ENCODE data around the gene PCNX2. TPM values are rescaled to one million over a fixed set of nuclear protein-coding genes. Genes with fewer than 3 reads are reported as not detected.

The PCNX2 gene
- total RNA-seq, 1 experiment from 2014 or later = 15.3 TPM

GRCh38 chr1:232988572-232989040 lies 306.9 kb downstream of the PCNX2 start (continued):
- TF ChIP-seq SP1 (IDR thresholded peaks at IDR 0.05; ENCODE audit: low read depth) = no peak

- H3K9me3 ChIP-seq (ENCODE audit: control insufficient read depth in 1 of 2, insufficient read depth in 1 of 2, low read depth in 1 of 2, low read length in 2 of 2) = no peaks in the 10 kb centered on the region
- no TSS peak for BruUV-seq (replicated peaks)
- H3K36me3 ChIP-seq (ENCODE audit: control insufficient read depth in 1 of 2, insufficient read depth in 2 of 2, low read length in 2 of 2) = no peaks in the 10 kb centered on the region
- RAD21 ChIA-PET (ENCODE audit: low non-redundant PET in 1 of 2, low total read pairs in 2 of 2, uncharacterized antibody in 2 of 2, unreplicated experiment in 2 of 2) = no interaction called here
- H3K9me2 ChIP-seq (ENCODE audit: insufficient read depth) = no peaks in the 10 kb centered on the region
- H4K20me1 ChIP-seq (ENCODE audit: insufficient read depth) = no peaks in the 10 kb centered on the region
- H3K4me3 ChIP-seq (replicated peaks in 1 of 2; ENCODE audit: low read depth in 1 of 2, low read length in 2 of 2) = no peak overlapping the region
- no peak overlapping the region for H3K4me2 ChIP-seq (ENCODE audit: low read length)
- CTCF ChIA-PET = no interaction called here
- H3K27me3 ChIP-seq (ENCODE audit: insufficient read depth, low read length) = no peaks in the 10 kb centered on the region
- POLR2A ChIA-PET = no interaction called here
- no peak overlapping the region for H3K27ac ChIP-seq (ENCODE audit: low read depth, low read length)
- TF ChIP-seq JUND (IDR thresholded peaks at IDR 0.05) (no peak), SP1 (IDR thresholded peaks at IDR 0.05; ENCODE audit: low read depth) (no peak), MAX (IDR thresholded peaks at IDR 0.05) (no peak), ZBTB33 (IDR thresholded peaks at IDR 0.05; ENCODE audit: extremely low read depth, insufficient replicate concordance, low read length) (no peak), POLR2AphosphoS5 (IDR thresholded peaks at IDR 0.05; ENCODE audit: low read depth, low read length) (no peak), SRF (IDR thresholded peaks at IDR 0.05; ENCODE audit: low read depth) (no peak), FOSL1 (IDR thresholded peaks at IDR 0.05; ENCODE audit: low read depth) (no peak), ZNF274 (IDR thresholded peaks at IDR 0.05; ENCODE audit: low read depth, low read length) (no peak), TCF7L2 (IDR thresholded peaks at IDR 0.05; ENCODE audit: borderline replicate concordance, extremely low read depth, insufficient read depth, insufficient read length) (no peak)
- DNase-seq (ENCODE audit: low read depth, low spot score) = no peak
- no peak overlapping the region for H3K9ac ChIP-seq (ENCODE audit: low read length)
- H3K4me1 ChIP-seq (ENCODE audit: control insufficient read depth in 1 of 2, insufficient read depth in 2 of 2, low read length in 2 of 2) = peaks cover 5 to 8% of the 10 kb centered on the region in 2 experiments; a peak in 1 of 4 replicates
- intact Hi-C loops (cut with micrococcal nuclease) = no loop called here
- no peaks in the 10 kb centered on the region for H3K79me2 ChIP-seq (ENCODE audit: insufficient read depth, low read length)
- ATAC-seq = no peak
- H2AFZ ChIP-seq (ENCODE audit: low read depth, low read length, poor library complexity, severe bottlenecking) = no peak overlapping the region
These were observed 307.8 kb downstream of the PCNX2 start for GRCh38 chr1:232987774-232988140.

Measured in HCT116 (cell line).